Osteocyte (in vitro differentiated cells): ENCODE measurements around the gene ITCH. TPM values are rescaled to one million over a fixed set of nuclear protein-coding genes. Genes with fewer than 3 reads are reported as not detected.
"Not testable (repeated sequence)": the region's sequence is repeated elsewhere in the genome, so short reads cannot be mapped to it uniquely, and the experiment has no call there.

ENCODE experiments used
- DNase-seq: peaks from one replicate; pipeline ENCODE4 v3.0.0; 2021; ENCODE audit warnings: mixed read lengths; ENCODE audit not compliant: unreplicated experiment; ENCODE audit errors: extremely low spot score
- H3K27ac Mint-ChIP-seq: one replicate; pipeline ENCODE4 v1.8.0; 2021; ENCODE audit warnings: mild to moderate bottlenecking, mixed read lengths; ENCODE audit not compliant: unreplicated experiment
- H3K27me3 Mint-ChIP-seq: one replicate; pipeline ENCODE4 v1.8.0; 2021; ENCODE audit warnings: mixed read lengths; ENCODE audit not compliant: unreplicated experiment
- H3K36me3 Mint-ChIP-seq: one replicate; pipeline ENCODE4 v1.8.0; 2021; ENCODE audit warnings: mixed read lengths; ENCODE audit not compliant: unreplicated experiment
- H3K4me1 Mint-ChIP-seq: one replicate; pipeline ENCODE4 v1.8.0; 2021; ENCODE audit warnings: mixed read lengths; ENCODE audit not compliant: unreplicated experiment
- H3K4me3 Mint-ChIP-seq: one replicate; pipeline ENCODE4 v1.8.0; 2021; ENCODE audit warnings: mild to moderate bottlenecking, moderate library complexity, mixed read lengths; ENCODE audit not compliant: unreplicated experiment
- H3K9me3 Mint-ChIP-seq: one replicate; pipeline ENCODE4 v1.8.0; 2021; ENCODE audit warnings: mixed read lengths; ENCODE audit not compliant: unreplicated experiment
- total RNA-seq: library from RNA; stranded (reverse); gene quantifications from 2 replicates; pipeline ENCODE4 v1.2.1, GENCODE V29; 2021
- TF ChIP-seq, protein P1 (sequence below): fragments of 200-600 bp; sonication (generic); IDR thresholded peaks from 2 replicates; pipeline ENCODE4 v1.5.0; 2021; ENCODE audit warnings: antibody characterized with exemption, mild to moderate bottlenecking, moderate library complexity

The ITCH gene
- total RNA-seq, 1 donor from 2014 or later = 55.4 TPM

DNA sequence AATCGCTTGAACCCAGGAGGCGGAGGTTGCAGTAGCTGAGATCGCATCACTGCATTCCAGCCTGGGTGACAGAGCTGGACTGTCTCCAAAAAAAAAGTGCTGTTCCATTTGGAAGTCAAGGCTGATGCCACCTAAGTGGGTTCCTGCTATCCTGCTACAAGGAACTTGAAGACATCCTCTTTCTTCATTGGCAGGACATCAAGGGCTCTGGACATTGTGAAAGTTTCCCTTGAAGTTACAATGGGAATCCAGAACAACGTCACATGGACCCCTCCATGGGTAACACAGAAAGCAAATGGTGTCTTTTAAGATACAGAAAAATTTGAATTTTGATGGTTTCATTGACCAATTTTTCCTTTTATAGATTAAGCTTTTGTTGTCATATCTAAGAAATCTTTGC is 15.5 kb upstream of the ITCH start:
- Mint-ChIP-seq H3K4me3 (no peak overlapping the region), H3K27me3 (no peaks in the 10 kb centered on the region), H3K27ac (no peak overlapping the region), H3K4me1 (no peaks in the 10 kb centered on the region), H3K36me3 (no peaks in the 10 kb centered on the region), H3K9me3 (no peaks in the 10 kb centered on the region)
- TF ChIP-seq, protein P1, sequence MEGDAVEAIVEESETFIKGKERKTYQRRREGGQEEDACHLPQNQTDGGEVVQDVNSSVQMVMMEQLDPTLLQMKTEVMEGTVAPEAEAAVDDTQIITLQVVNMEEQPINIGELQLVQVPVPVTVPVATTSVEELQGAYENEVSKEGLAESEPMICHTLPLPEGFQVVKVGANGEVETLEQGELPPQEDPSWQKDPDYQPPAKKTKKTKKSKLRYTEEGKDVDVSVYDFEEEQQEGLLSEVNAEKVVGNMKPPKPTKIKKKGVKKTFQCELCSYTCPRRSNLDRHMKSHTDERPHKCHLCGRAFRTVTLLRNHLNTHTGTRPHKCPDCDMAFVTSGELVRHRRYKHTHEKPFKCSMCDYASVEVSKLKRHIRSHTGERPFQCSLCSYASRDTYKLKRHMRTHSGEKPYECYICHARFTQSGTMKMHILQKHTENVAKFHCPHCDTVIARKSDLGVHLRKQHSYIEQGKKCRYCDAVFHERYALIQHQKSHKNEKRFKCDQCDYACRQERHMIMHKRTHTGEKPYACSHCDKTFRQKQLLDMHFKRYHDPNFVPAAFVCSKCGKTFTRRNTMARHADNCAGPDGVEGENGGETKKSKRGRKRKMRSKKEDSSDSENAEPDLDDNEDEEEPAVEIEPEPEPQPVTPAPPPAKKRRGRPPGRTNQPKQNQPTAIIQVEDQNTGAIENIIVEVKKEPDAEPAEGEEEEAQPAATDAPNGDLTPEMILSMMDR = no peak
- DNase-seq = no peak

DNA sequence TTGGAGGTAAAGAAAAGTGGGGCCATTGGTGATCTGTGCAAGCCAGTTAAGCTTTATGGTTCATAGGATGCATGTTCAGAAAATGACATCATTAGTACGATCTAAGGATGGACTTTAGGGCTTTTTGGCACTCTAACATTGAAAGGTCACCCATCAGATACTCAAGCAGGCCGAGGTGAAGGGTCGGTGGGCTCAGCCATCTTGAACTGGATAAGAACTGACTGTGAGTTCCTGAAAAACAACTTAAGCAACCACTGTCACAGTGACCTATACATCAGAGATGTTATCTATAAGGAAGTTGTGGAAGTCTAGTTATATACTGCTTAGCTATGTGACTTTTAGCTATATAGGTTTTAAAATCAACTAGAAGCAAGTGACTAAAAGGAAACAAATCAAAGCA is 13.0 kb upstream of the ITCH start:
- no peak for DNase-seq
- Mint-ChIP-seq H3K36me3 (no peaks in the 10 kb centered on the region), H3K4me1 (no peaks in the 10 kb centered on the region), H3K27me3 (no peaks in the 10 kb centered on the region), H3K27ac (no peak overlapping the region), H3K4me3 (no peak overlapping the region), H3K9me3 (no peaks in the 10 kb centered on the region)
- TF ChIP-seq, protein P1 = no peak

DNA sequence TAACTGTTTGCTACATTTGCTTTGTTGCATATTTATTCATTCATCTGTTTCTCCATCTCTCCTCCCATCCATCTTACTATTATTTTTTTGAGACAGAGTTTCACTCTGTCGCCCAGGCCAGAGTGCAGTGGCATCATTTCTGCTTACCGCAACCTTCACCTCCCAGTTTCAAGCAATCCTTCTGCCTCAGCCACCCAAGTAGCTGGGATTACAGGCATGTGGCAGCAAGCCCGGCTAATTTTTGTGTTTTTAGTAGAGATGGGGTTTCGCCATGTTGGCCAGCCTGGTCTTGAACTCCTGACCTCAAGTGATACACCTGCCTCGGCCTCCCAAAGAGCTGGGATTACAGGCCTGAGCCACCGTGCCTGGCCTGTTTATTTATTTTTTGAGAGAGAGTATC is 9.6 kb upstream of the ITCH start:
- H3K27me3 Mint-ChIP-seq, H3K9me3 Mint-ChIP-seq, DNase-seq, H3K4me3 Mint-ChIP-seq, H3K27ac Mint-ChIP-seq, H3K4me1 Mint-ChIP-seq, H3K36me3 Mint-ChIP-seq: not testable (repeated sequence)

DNA sequence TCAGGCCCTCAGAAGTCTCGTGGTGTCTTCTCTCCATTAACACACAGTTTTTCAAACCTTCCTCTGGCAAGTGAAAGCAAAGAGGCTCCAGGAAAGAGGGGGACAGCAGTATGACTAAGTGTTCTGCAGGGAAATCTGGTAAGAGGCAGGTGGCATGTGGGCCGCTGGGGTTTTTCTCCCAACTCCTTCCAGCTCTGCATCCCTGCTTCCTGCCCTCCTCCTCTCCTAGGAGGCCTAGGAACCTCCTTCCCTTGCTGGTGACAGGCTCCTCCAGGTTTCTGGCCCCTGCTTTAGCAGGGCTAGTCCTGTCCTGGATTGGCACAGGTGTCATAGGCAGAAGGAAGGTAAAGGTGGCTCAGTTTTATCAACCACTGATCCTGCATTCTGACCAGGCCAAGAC is 7.6 kb upstream of the ITCH start:
- H3K27me3 Mint-ChIP-seq = no peaks in the 10 kb centered on the region
- DNase-seq = no peak
- no peaks in the 10 kb centered on the region for H3K4me1 Mint-ChIP-seq
- H3K36me3 Mint-ChIP-seq = no peaks in the 10 kb centered on the region
- TF ChIP-seq, protein P1 = no peak
- no peak overlapping the region for H3K27ac Mint-ChIP-seq
- no peaks in the 10 kb centered on the region for H3K9me3 Mint-ChIP-seq
- H3K4me3 Mint-ChIP-seq = no peak overlapping the region

DNA sequence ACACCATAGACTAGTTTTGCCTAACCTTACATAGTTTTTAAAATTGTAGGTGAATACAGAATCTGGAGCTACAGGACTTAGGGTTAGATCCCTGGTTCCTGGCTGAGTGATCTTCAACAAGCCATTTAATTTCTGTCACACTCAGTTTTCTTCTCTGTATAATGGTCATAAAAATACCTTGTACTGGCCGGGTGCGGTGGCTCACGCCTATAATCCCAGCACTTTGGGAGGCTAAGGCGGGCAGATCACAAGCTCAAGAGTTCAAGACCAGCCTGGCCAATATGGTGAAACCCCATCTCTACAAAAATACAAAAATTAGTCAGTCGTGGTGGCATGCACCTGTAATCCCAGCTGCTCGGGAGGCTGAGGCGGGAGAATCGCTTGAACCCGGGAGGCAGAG is 3.3 kb upstream of the ITCH start:
- H3K27ac Mint-ChIP-seq, H3K27me3 Mint-ChIP-seq, DNase-seq, H3K4me3 Mint-ChIP-seq, H3K36me3 Mint-ChIP-seq, H3K9me3 Mint-ChIP-seq: not testable (repeated sequence)
- peaks cover 11% of the 10 kb centered on the region for H3K4me1 Mint-ChIP-seq

DNA sequence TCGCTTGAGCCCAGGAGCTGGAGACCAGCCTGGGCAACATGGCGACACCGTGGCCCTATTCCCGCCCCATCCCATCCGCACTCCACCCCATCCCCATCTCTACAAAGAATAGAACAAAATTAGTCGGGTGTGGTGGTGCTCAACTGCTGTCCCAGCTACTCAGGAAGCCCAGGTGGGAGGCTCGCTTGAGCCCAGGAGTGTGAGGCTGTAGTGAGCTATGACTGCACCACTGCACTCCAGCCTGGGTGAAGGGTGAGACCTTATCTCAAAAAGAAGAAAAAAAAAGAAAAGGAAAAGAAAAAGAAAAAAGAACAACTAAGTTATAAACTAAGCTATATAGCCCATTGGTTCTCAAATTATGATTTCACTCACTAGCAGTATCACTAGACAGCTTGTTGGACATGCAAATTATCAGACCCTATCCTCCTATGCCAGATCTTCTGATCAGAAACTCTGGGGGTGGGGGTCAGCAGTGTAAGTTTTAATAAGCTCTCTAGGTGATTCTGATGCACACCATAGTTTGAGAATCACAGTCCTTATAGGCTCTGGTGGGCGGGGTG is 491 bp upstream of the ITCH start:
- Mint-ChIP-seq H3K4me1 (peaks cover 28% of the 10 kb centered on the region), H3K27me3 (no peaks in the 10 kb centered on the region), H3K36me3 (peaks cover 12% of the 10 kb centered on the region), H3K4me3 (peak overlapping the region; percentile 100), H3K9me3 (no peaks in the 10 kb centered on the region), H3K27ac (peak overlapping the region; percentile 99)
- no peak for DNase-seq
- TF ChIP-seq, protein P1 = no peak
